ENCODE data around the gene NKAPD1. TPM values are rescaled to one million over a fixed set of nuclear protein-coding genes. Genes with fewer than 3 reads are reported as not detected.
A peak's percentile ranks its signal among the peaks of the same experiment; 100 is the strongest.

The NKAPD1 gene
- total and polyA plus RNA-seq, 2 donors (not counting 1 experiment from before 2014, with no cell fraction given), result 25.8 to 27.5 TPM

GRCh38 chr11:112123129-112123528, 49.0 kb downstream of the NKAPD1 start:
- no peaks in the 10 kb centered on the region for H4K20me1 ChIP-seq (ENCODE audit: control insufficient read depth, extremely low read depth, insufficient read depth, low read length)
- H3K4me2 ChIP-seq (ENCODE audit: extremely low read depth, insufficient read depth, low read length), result no peak overlapping the region

GRCh38 chr11:112127056-112127455, 53.0 kb downstream of the NKAPD1 start:
- no peak for DNase-seq (ENCODE audit: low read depth in 2 of 2)
- H3K79me2 ChIP-seq (ENCODE audit: control insufficient read depth, insufficient read depth, low read length), result no peaks in the 10 kb centered on the region
- no peak overlapping the region for H2AFZ ChIP-seq (ENCODE audit: low read length)
- H3K27ac ChIP-seq (ENCODE audit: insufficient read depth, low read length), result no peak overlapping the region
- no peak overlapping the region for H3K4me3 ChIP-seq (replicated peaks in 1 of 4; ENCODE audit: control extremely low read depth in 1 of 4, insufficient read depth in 1 of 4, low read depth in 3 of 4, low read length in 4 of 4)
- H3K4me2 ChIP-seq (ENCODE audit: extremely low read depth, insufficient read depth, low read length), result no peak overlapping the region
- no peaks in the 10 kb centered on the region for H3K36me3 ChIP-seq (ENCODE audit: control insufficient read depth, insufficient read depth, low read length)
- TF ChIP-seq CTCF (conservative IDR thresholded peaks at IDR 0.05 in 1 of 2, IDR thresholded peaks at IDR 0.05 in 1 of 2; ENCODE audit: low read depth in 1 of 2, low read length in 2 of 2) (no peak), EZH2 (IDR thresholded peaks at IDR 0.05; ENCODE audit: low read length, missing control alignments) (no peak)
- H3K4me1 ChIP-seq (ENCODE audit: control insufficient read depth, extremely low read depth, insufficient read depth, low read length), result peaks cover 5% of the 10 kb centered on the region
- no peaks in the 10 kb centered on the region for H4K20me1 ChIP-seq (ENCODE audit: control insufficient read depth, extremely low read depth, insufficient read depth, low read length)
- H3K27me3 ChIP-seq (ENCODE audit: control insufficient read depth, insufficient read depth, low read length), result no peaks in the 10 kb centered on the region
- no peaks in the 10 kb centered on the region for H3K9me3 ChIP-seq (ENCODE audit: control insufficient read depth, insufficient read depth, low read depth, low read length)
- no peak overlapping the region for H3K9ac ChIP-seq (ENCODE audit: insufficient read depth, low read length)

More at GRCh38 chr11:112123129-112123528, 49.0 kb downstream of the NKAPD1 start:
- no peak overlapping the region for H2AFZ ChIP-seq (ENCODE audit: low read length)
- DNase-seq (ENCODE audit: low read depth in 2 of 2), result no peak
- H3K36me3 ChIP-seq (ENCODE audit: control insufficient read depth, insufficient read depth, low read length), result no peaks in the 10 kb centered on the region
- H3K4me3 ChIP-seq (replicated peaks in 1 of 4; ENCODE audit: control extremely low read depth in 1 of 4, insufficient read depth in 1 of 4, low read depth in 3 of 4, low read length in 4 of 4), result no peak overlapping the region
- no peaks in the 10 kb centered on the region for H3K27me3 ChIP-seq (ENCODE audit: control insufficient read depth, insufficient read depth, low read length)
- no peak overlapping the region for H3K9ac ChIP-seq (ENCODE audit: insufficient read depth, low read length)
- H3K79me2 ChIP-seq (ENCODE audit: control insufficient read depth, insufficient read depth, low read length), result no peaks in the 10 kb centered on the region
- no peaks in the 10 kb centered on the region for H3K9me3 ChIP-seq (ENCODE audit: control insufficient read depth, insufficient read depth, low read depth, low read length)
- no peak overlapping the region for H3K27ac ChIP-seq (ENCODE audit: insufficient read depth, low read length)
- TF ChIP-seq CTCF (conservative IDR thresholded peaks at IDR 0.05 in 1 of 2, IDR thresholded peaks at IDR 0.05 in 1 of 2; ENCODE audit: low read depth in 1 of 2, low read length in 2 of 2) (no peak), EZH2 (IDR thresholded peaks at IDR 0.05; ENCODE audit: low read length, missing control alignments) (no peak)
- H3K4me1 ChIP-seq (ENCODE audit: control insufficient read depth, extremely low read depth, insufficient read depth, low read length), result no peaks in the 10 kb centered on the region

GRCh38 chr11:112128483-112129121, 54.5 kb downstream of the NKAPD1 start:
- no peaks in the 10 kb centered on the region for H4K20me1 ChIP-seq (ENCODE audit: control insufficient read depth, extremely low read depth, insufficient read depth, low read length)
- no peaks in the 10 kb centered on the region for H3K9me3 ChIP-seq (ENCODE audit: control insufficient read depth, insufficient read depth, low read depth, low read length)
- TF ChIP-seq CTCF (conservative IDR thresholded peaks at IDR 0.05 in 1 of 2, IDR thresholded peaks at IDR 0.05 in 1 of 2; ENCODE audit: low read depth in 1 of 2, low read length in 2 of 2), result no peak
- no peaks in the 10 kb centered on the region for H3K27me3 ChIP-seq (ENCODE audit: control insufficient read depth, insufficient read depth, low read length)
- no peaks in the 10 kb centered on the region for H3K79me2 ChIP-seq (ENCODE audit: control insufficient read depth, insufficient read depth, low read length)
- no peak overlapping the region for H3K9ac ChIP-seq (ENCODE audit: insufficient read depth, low read length)
- H2AFZ ChIP-seq (ENCODE audit: low read length), result no peak overlapping the region
- H3K4me1 ChIP-seq (ENCODE audit: control insufficient read depth, extremely low read depth, insufficient read depth, low read length), result peaks cover 5% of the 10 kb centered on the region
- no peak overlapping the region for H3K27ac ChIP-seq (ENCODE audit: insufficient read depth, low read length)
- no peak overlapping the region for H3K4me2 ChIP-seq (ENCODE audit: extremely low read depth, insufficient read depth, low read length)
- H3K36me3 ChIP-seq (ENCODE audit: control insufficient read depth, insufficient read depth, low read length), result no peaks in the 10 kb centered on the region
- H3K4me3 ChIP-seq (replicated peaks in 1 of 4; ENCODE audit: control extremely low read depth in 1 of 4, insufficient read depth in 1 of 4, low read depth in 3 of 4, low read length in 4 of 4), result no peak overlapping the region
- peak; percentile 79 to 80 for DNase-seq (ENCODE audit: low read depth in 2 of 2)

Measured in fibroblast of lung (primary cell).